GM18517 (cell line): ENCODE measurements around the gene NCKAP5.

Source experiments
- ATAC-seq: cut with Tn5 transposase; IDR thresholded peaks from one replicate; pipeline ENCODE4 v1.9.1; 2021; ENCODE audit warnings: mild to moderate bottlenecking, moderate library complexity; ENCODE audit not compliant: unreplicated experiment

The NCKAP5 gene

GRCh38 chr2:133407341-133407740 is 160.9 kb downstream of the NCKAP5 start:
- ATAC-seq = no peak

GRCh38 chr2:133405252-133405651 is 163.0 kb downstream of the NCKAP5 start:
- no peak for ATAC-seq

- no peak for ATAC-seq
These were observed 167.9 kb downstream of the NCKAP5 start for GRCh38 chr2:133400411-133400810.

GRCh38 chr2:133393895-133394294 is 174.4 kb downstream of the NCKAP5 start:
- ATAC-seq = no peak

DNA sequence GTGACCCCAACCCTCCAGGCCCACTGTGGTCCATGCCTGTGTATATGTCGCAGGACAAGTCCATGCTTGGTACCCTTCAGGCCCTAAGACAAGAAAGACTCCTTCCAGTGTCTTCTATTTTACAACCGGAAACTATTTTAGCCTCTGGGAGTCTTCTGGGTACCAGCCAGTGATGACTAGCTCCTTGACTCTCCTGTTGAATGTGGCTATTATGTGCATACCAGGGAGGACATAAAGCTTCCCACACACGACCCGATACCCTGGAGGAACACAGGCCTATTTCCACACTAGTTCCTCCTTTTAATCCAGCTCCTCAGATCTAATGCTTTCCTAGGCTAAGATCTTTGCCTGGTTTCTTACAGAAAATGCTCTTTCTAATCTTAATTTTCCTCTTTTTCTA is 178.1 kb downstream of the NCKAP5 start:
- no peak for ATAC-seq

GRCh38 chr2:133389569-133389968 is 178.7 kb downstream of the NCKAP5 start:
- no peak for ATAC-seq

GRCh38 chr2:133382566-133382965 is 185.7 kb downstream of the NCKAP5 start:
- no peak for ATAC-seq

DNA sequence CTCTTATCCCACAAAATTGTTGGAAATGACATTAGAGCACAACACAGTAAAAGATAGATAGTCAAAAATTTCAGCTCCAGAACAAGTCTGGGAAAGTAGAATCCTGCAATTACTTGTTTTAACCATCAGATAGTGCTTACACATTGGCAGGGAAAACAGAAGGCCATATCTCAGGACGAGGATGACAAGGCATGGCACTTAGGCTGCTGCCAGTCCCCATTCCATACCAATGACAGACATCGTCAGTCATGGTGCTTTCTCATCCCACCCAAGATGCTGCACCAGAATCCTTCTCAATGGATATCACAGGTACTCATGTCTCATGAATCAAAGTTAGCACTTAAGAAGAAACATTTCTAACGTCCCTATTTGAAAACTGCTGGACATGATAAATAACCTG is 187.3 kb downstream of the NCKAP5 start:
- no peak for ATAC-seq

GRCh38 chr2:133378928-133379549 is 189.2 kb downstream of the NCKAP5 start:
- ATAC-seq = no peak

DNA sequence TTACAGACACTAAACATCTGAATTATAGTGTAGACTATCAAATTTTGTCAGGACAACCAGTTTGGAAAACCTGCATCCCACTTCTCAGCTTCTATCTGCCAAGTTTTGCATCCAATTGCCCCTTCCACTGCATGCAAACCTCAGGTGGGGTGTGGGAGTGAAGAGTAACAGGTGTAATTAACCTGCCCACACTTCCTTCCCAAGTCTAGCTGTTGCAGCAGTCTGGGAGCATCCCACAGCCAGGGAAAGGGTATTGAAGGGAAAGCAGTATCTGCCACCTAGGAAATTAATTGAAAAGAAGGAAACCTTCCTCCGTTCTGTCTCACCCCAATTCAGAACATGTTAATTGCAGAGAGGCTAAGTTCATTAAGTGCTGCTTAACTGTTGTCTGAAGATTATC is 189.9 kb downstream of the NCKAP5 start:
- no peak for ATAC-seq

DNA sequence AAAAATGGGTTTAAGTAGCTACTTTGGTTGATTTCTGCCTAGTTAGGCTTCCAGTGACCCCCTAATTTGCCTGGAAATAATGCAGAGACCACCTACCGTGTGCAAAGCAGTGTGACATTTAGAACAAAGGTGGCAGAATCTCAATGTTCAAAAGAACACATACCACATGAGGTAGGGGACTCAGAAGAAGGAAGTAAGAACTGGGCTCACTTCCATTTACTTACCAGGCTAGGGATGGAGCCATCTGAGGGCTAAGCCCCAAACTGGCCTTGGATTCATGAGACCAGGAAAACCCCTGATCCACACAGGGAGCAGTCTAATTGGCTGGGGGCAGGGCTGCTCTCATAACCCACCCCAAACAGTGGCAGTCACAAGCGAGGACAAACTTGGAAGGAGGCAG is 190.7 kb downstream of the NCKAP5 start:
- no peak for ATAC-seq

DNA sequence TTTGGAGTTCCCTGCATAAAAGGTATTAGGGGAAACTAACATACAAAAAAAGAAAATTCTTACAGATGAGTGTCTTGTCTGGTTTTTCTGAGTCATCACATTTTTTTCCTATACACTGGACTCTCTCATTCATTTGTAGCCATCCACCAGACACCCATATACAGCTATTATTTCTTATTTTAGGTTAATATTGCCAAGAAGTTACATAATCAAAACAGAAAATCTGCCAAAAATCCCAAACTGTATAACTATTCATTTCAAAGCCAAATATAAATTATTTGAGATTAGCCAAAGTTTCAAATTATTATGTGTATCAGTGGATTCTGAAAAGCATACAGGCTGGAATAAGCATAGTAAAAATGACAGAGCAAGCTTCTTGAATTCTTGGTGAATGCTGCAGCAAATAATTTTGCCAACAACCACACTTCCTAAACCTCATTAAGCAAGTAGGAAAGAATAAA is 191.2 kb downstream of the NCKAP5 start:
- no peak for ATAC-seq

- ATAC-seq = no peak
These were observed 193.5 kb downstream of the NCKAP5 start for GRCh38 chr2:133374781-133375180.

GRCh38 chr2:133371286-133371685 is 197.0 kb downstream of the NCKAP5 start:
- ATAC-seq = no peak

DNA sequence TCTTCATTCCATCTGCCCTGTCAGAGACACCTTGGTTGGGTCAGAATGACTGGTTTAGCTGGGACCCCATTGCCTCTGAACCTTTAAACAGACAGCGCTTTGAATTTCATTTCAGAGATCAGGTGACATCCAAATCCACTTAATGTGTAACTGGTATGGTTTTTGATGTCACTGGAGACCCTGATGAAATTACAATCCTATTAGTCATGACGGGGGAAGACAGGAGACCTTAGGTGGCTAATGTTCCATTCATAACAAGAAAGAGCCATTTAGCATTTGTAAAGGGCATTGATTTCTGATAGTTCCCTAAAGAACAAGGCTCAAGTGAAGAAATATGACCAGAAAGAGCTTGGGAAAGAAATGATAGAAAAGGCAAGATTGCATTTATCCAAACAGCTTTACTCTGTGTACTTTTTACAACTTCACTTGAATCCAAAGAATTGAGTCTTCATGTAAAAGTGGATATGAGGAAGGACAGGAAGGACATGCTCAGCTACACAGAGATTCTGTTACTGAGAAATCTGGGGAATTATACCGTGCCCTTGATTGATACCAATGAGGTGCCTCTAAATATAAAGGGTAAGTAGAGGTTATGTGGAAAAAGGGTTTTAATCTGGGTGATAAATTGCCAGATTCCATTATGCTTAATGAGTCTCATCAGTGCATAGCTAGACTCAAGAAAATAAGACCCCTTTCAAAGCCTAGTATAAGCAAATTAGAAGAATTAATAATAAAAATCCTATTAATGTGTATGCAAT is 198.2 kb downstream of the NCKAP5 start:
- ATAC-seq = no peak

- ATAC-seq = no peak
These were observed 203.1 kb downstream of the NCKAP5 start for GRCh38 chr2:133365117-133365516.

DNA sequence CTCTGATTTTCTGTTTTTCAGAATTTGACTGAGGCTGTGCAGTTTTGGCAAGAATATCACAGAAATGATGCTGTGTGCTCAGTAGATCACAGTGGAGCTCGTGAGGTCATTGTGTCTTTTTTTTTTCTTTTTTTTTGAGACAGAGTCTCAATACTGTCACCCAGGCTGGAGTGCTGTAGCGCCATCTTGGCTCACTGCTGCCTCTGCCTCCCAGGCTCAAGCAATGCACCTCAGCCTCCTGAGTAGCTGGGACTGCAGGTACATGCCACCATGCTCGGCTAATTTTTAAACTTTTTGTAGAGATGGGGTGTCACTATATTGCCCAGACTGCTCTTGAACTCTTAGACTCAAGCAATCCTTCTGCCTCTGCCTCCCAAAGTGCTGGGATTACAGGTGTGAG is 203.6 kb downstream of the NCKAP5 start:
- ATAC-seq = no peak

GRCh38 chr2:133363884-133364283 is 204.4 kb downstream of the NCKAP5 start:
- no peak for ATAC-seq

DNA sequence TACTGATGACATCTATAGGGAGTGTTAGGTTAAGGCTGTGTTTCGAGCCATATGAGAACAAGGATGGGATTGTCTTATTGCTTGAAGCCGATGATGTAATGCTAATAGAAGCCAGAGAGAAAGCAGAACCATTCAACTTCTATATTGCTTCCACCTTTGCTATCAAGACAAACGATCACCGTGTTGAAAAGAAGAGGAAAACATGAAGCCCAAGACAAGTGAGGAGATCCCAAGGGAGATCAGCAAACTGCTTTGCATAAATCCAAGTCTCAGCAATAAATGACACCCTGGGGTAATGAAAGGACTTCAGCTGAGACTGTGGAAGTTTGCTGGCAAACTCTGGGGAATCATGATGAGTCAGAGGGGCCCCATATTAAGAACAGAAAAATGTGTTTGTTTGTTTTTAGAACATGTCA is 206.2 kb downstream of the NCKAP5 start:
- no peak for ATAC-seq

GRCh38 chr2:133360882-133361281 is 207.4 kb downstream of the NCKAP5 start:
- ATAC-seq = no peak

- no peak for ATAC-seq
These were observed 208.1 kb downstream of the NCKAP5 start for GRCh38 chr2:133360190-133360589.

DNA sequence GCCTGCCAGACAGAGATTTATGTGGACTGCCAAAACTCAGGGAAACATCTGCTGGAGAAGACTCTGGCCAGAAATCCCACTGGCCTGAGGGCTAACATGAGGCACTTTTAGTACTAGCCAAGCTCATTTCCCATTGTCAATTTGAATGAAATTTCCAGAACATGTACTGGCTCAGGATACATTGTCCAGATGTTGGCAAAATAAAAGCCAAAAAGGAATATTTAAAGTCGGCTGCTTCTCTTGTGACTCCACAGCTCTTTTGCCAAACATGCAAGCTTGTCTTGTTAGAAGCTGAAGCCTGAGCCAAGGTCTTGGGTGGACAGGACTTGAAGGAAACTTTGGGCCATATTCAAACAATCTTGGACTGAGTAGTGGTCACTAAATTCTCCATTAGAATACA is 215.5 kb downstream of the NCKAP5 start:
- ATAC-seq = no peak

- ATAC-seq = no peak
These were observed 221.6 kb downstream of the NCKAP5 start for GRCh38 chr2:133346654-133347053.
